HG02840 (cell line): Measurements from ENCODE around the gene IMPA2.

ENCODE experiments used
- ATAC-seq: cut with Tn5 transposase; IDR thresholded peaks from one replicate; pipeline ENCODE4 v1.9.1; 2021; ENCODE audit warnings: mild to moderate bottlenecking, moderate library complexity, moderate number of reproducible peaks; ENCODE audit not compliant: unreplicated experiment, low FRiP score

Gene IMPA2

GRCh38 chr18:11986061-11986460 is 4.8 kb downstream of the IMPA2 start:
- ATAC-seq, result no peak

- ATAC-seq, result no peak
These were observed 6.2 kb downstream of the IMPA2 start for GRCh38 chr18:11987527-11987926.

GRCh38 chr18:11989174-11989573 is 7.9 kb downstream of the IMPA2 start:
- ATAC-seq, result no peak

- no peak for ATAC-seq
These were observed 8.7 kb downstream of the IMPA2 start for GRCh38 chr18:11989966-11990380.

GRCh38 chr18:11990539-11990938 is 9.2 kb downstream of the IMPA2 start:
- ATAC-seq, result no peak

GRCh38 chr18:11991021-11991795 is 9.9 kb downstream of the IMPA2 start:
- no peak for ATAC-seq

- ATAC-seq, result no peak
These were observed 10.9 kb downstream of the IMPA2 start for GRCh38 chr18:11992096-11992790.

- no peak for ATAC-seq
These were observed 12.1 kb downstream of the IMPA2 start for GRCh38 chr18:11993264-11993916.

- no peak for ATAC-seq
These were observed 13.0 kb downstream of the IMPA2 start for GRCh38 chr18:11994336-11994702.

- ATAC-seq, result no peak
These were observed 13.6 kb downstream of the IMPA2 start for GRCh38 chr18:11994703-11995444.

GRCh38 chr18:11995445-11996189 is 14.3 kb downstream of the IMPA2 start:
- ATAC-seq, result no peak

- ATAC-seq, result no peak
These were observed 15.0 kb downstream of the IMPA2 start for GRCh38 chr18:11996190-11996754.

- ATAC-seq, result no peak
These were observed 15.6 kb downstream of the IMPA2 start for GRCh38 chr18:11996907-11997306.

GRCh38 chr18:11997466-11997865 is 16.2 kb downstream of the IMPA2 start:
- ATAC-seq, result no peak

GRCh38 chr18:11998193-11998592 is 16.9 kb downstream of the IMPA2 start:
- no peak for ATAC-seq

GRCh38 chr18:11999429-11999828 is 18.1 kb downstream of the IMPA2 start:
- no peak for ATAC-seq

- no peak for ATAC-seq
These were observed 18.9 kb downstream of the IMPA2 start for GRCh38 chr18:12000072-12000659.

GRCh38 chr18:12001421-12001820 is 20.1 kb downstream of the IMPA2 start:
- no peak for ATAC-seq

GRCh38 chr18:12003894-12004293 is 22.6 kb downstream of the IMPA2 start:
- ATAC-seq, result no peak
